Measurements from ENCODE around the gene ZNF292.

DNA sequence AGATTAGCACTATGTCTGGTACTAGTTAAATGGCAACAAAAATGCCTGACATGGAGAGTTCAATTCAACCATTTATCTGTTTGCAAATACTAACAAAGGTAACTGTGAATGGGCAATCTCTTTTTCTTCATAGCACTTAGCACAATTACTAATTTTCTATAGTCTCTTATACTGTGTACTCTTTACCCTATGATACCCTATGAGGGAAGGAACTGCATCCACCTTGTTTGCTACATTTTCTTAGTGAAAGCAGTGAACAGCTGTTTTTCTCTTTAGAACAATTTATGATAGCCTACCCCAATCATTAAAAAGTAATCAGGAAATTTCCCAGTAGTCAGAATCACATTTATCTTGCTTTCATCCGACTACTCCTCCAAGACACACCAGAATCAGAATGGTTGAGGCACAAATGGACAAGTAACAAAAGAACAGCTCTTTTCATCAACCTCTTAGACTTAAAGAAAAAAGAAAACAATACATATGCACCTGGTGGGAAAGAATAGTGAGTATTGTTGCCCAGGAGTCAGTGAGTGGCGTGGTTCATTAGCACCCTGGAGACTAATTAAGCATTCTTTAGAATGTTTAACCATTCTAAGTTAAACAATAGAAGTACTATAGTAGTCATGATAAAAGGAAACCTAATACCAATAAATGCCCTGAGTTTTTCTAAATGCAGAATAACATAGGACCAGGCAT lies 16.7 kb downstream of the ZNF292 start:
- TF ChIP-seq, protein P1, sequence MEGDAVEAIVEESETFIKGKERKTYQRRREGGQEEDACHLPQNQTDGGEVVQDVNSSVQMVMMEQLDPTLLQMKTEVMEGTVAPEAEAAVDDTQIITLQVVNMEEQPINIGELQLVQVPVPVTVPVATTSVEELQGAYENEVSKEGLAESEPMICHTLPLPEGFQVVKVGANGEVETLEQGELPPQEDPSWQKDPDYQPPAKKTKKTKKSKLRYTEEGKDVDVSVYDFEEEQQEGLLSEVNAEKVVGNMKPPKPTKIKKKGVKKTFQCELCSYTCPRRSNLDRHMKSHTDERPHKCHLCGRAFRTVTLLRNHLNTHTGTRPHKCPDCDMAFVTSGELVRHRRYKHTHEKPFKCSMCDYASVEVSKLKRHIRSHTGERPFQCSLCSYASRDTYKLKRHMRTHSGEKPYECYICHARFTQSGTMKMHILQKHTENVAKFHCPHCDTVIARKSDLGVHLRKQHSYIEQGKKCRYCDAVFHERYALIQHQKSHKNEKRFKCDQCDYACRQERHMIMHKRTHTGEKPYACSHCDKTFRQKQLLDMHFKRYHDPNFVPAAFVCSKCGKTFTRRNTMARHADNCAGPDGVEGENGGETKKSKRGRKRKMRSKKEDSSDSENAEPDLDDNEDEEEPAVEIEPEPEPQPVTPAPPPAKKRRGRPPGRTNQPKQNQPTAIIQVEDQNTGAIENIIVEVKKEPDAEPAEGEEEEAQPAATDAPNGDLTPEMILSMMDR (IDR thresholded peaks at IDR 0.05): no peak
- TF ChIP-seq REST (IDR thresholded peaks at IDR 0.05; ENCODE audit: low read depth, low read length) (no peak), YY1 (IDR thresholded peaks at IDR 0.05; ENCODE audit: low read depth) (no peak), EZH2phosphoT487 (IDR thresholded peaks at IDR 0.05; ENCODE audit: borderline replicate concordance, low read depth) (no peak), NRF1 (IDR thresholded peaks at IDR 0.05; ENCODE audit: low read depth, low read length) (no peak), GATA2 (CRISPR knock-in tag; IDR thresholded peaks at IDR 0.05) (no peak), CHD2 (IDR thresholded peaks at IDR 0.05; ENCODE audit: low read length, partially characterized antibody) (no peak), JUND (IDR thresholded peaks at IDR 0.05) (no peak)
- TF ChIP-seq, protein P2, sequence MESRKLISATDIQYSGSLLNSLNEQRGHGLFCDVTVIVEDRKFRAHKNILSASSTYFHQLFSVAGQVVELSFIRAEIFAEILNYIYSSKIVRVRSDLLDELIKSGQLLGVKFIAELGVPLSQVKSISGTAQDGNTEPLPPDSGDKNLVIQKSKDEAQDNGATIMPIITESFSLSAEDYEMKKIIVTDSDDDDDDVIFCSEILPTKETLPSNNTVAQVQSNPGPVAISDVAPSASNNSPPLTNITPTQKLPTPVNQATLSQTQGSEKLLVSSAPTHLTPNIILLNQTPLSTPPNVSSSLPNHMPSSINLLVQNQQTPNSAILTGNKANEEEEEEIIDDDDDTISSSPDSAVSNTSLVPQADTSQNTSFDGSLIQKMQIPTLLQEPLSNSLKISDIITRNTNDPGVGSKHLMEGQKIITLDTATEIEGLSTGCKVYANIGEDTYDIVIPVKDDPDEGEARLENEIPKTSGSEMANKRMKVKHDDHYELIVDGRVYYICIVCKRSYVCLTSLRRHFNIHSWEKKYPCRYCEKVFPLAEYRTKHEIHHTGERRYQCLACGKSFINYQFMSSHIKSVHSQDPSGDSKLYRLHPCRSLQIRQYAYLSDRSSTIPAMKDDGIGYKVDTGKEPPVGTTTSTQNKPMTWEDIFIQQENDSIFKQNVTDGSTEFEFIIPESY (IDR thresholded peaks at IDR 0.05; ENCODE audit: borderline replicate concordance, low read depth): no peak
- TF ChIP-seq, protein P3, sequence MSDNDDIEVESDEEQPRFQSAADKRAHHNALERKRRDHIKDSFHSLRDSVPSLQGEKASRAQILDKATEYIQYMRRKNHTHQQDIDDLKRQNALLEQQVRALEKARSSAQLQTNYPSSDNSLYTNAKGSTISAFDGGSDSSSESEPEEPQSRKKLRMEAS (IDR thresholded peaks at IDR 0.05; ENCODE audit: low read depth): no peak
- TF ChIP-seq, protein P4, sequence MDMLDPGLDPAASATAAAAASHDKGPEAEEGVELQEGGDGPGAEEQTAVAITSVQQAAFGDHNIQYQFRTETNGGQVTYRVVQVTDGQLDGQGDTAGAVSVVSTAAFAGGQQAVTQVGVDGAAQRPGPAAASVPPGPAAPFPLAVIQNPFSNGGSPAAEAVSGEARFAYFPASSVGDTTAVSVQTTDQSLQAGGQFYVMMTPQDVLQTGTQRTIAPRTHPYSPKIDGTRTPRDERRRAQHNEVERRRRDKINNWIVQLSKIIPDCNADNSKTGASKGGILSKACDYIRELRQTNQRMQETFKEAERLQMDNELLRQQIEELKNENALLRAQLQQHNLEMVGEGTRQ (IDR thresholded peaks at IDR 0.05; ENCODE audit: borderline replicate concordance, low read depth, low read length): no peak

Data from SK-N-SH (cell line).